ENCODE results near the gene HAND2. TPM values are rescaled to one million over a fixed set of nuclear protein-coding genes. Genes with fewer than 3 reads are reported as not detected.

Gene HAND2
- total RNA-seq, 1 donor from 2014 or later: not detected

DNA sequence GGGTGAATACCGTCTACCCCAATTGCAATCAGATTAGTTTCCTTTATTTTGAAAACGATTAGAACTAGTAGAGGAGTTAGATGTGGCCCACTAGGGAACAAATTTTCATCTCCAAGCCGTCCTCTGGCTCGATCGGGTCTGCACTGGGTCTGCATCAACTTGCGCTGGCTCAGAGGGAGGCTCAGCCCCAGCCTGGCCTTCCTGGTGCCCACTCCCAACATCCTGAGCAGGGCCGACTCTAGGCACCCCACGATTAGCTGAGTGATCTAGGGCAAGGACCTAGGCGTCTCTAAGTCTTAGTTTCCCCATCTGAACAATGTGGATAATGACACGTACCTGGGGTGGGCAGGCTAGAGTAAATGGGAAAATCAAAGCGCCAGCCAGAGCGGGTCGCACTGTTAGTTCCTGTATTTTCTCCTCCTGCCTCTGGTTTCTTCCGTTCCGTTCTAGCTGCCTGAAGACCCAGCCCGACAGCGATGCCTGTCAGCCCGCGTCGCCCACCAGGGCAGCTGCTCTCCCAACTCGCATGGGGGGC is 7.7 kb upstream of the HAND2 start:
- H3K4me3 ChIP-seq (ENCODE audit: low read depth, low read length): no peak overlapping the region
- TF ChIP-seq, protein P1, sequence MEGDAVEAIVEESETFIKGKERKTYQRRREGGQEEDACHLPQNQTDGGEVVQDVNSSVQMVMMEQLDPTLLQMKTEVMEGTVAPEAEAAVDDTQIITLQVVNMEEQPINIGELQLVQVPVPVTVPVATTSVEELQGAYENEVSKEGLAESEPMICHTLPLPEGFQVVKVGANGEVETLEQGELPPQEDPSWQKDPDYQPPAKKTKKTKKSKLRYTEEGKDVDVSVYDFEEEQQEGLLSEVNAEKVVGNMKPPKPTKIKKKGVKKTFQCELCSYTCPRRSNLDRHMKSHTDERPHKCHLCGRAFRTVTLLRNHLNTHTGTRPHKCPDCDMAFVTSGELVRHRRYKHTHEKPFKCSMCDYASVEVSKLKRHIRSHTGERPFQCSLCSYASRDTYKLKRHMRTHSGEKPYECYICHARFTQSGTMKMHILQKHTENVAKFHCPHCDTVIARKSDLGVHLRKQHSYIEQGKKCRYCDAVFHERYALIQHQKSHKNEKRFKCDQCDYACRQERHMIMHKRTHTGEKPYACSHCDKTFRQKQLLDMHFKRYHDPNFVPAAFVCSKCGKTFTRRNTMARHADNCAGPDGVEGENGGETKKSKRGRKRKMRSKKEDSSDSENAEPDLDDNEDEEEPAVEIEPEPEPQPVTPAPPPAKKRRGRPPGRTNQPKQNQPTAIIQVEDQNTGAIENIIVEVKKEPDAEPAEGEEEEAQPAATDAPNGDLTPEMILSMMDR (conservative IDR thresholded peaks at IDR 0.05; ENCODE audit: low read depth, low read length): no peak
- DNase-seq (ENCODE audit: low read depth): no peak

DNA sequence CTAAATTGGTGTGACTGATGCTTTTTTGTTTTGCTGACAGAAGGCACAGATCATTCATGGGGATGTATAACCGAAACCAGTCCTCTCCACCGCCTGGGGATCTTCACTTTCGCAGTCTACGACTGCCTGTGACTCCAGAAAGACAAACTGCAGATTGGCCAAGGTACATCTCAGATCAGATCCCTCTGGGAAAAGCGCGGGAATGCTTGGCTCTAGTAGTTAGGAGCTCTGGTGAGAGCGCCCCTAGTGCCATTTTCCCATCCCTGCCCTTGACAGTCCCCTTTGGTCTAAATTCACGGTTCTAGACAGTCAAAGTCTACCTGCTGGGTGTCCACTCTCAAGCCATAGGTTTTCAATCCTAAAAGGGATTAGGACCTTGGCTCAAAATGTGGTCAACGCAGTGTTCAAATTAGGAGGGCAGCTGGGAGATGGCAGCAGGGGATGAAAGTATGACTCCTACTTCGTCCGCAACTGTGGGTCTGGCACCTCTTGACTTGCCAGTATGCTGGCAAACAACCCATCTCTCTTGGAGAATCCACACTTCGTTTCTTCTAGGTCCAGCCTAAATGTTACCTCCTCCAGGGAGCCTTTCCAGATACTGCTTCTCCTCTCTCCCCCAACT is 6.9 kb upstream of the HAND2 start:
- TF ChIP-seq, protein P1 (conservative IDR thresholded peaks at IDR 0.05; ENCODE audit: low read depth, low read length): peak; percentile 31
- no peak for DNase-seq (ENCODE audit: low read depth)
- no peak overlapping the region for H3K4me3 ChIP-seq (ENCODE audit: low read depth, low read length)

DNA sequence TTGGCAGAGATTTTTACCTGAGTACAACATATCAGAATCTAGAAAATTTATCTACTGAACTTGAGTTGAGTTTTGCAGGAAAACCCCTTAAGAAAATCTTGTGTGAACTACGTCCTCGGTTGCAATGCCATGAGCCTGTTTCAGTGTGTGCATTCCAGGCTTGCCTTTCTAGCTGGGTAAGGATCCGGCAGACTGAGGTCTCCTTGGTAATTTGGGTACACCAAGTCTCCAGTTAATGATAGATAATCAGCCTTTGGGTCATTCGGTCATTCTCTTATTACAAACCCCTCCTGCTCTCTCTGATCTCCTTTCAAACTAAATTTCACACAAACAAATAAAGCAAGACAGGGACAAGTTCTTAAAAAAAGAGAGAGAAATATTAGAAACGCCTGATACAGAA is 5.9 kb upstream of the HAND2 start:
- TF ChIP-seq, protein P1 (conservative IDR thresholded peaks at IDR 0.05; ENCODE audit: low read depth, low read length): no peak
- no peak for DNase-seq (ENCODE audit: low read depth)
- no peak overlapping the region for H3K4me3 ChIP-seq (ENCODE audit: low read depth, low read length)

DNA sequence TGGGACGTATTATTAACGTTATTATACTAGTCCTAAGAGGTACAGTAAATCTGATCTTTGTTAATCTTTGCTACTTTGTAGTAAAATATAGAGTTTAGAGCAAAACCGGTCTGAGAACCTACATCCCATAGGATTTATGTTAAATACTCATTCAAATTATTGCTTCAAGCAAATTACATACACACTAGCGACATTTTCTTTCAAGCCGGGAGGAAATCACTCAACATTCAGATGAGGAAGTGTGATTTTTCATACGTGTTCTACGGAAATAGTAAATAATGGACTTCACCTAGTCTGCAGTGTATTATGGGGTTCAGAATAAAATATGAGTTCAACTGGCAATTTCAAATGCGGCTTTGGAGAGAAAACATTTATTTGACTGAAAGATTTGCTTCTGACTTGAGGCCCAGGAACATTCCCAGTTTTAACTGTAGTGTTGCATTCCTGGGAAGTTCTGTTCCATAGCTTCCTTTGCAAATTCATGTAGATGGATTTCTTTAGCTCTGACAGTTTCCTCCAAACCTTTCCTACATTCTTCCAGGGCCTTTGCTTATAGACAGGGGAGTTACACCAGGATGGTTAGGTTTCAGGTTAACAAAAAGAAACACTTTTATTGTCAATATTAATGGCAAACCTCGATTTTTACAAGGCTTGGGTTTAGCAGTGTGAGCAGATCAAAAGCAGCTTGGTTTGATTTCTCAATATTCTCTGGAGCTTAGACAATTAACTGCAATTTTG is 5.3 kb upstream of the HAND2 start:
- no peak for DNase-seq (ENCODE audit: low read depth)
- TF ChIP-seq, protein P1 (conservative IDR thresholded peaks at IDR 0.05; ENCODE audit: low read depth, low read length): no peak
- H3K4me3 ChIP-seq (ENCODE audit: low read depth, low read length): no peak overlapping the region

DNA sequence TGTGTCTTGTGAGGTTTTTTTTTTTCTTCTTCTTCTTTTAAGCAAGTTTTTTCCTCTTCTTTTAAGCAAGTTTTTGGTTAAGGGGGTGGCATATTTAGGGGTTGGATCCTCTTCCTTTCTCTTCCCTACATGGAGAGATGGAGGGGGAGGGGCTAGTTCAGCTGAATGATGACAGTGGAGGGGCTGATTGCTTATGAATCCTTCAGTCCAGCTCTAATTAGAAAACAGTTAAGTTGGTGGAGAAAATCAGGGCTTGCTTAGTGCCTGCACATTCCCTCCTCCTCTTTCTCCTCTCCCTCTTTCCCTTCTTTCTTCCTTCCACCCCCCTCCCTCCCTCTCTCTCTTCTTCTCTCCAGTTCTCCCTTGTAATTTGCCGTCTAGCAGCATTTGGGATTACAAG is 4.4 kb upstream of the HAND2 start:
- TF ChIP-seq, protein P1 (conservative IDR thresholded peaks at IDR 0.05; ENCODE audit: low read depth, low read length): no peak
- H3K4me3 ChIP-seq (ENCODE audit: low read depth, low read length): no peak overlapping the region
- no peak for DNase-seq (ENCODE audit: low read depth)

DNA sequence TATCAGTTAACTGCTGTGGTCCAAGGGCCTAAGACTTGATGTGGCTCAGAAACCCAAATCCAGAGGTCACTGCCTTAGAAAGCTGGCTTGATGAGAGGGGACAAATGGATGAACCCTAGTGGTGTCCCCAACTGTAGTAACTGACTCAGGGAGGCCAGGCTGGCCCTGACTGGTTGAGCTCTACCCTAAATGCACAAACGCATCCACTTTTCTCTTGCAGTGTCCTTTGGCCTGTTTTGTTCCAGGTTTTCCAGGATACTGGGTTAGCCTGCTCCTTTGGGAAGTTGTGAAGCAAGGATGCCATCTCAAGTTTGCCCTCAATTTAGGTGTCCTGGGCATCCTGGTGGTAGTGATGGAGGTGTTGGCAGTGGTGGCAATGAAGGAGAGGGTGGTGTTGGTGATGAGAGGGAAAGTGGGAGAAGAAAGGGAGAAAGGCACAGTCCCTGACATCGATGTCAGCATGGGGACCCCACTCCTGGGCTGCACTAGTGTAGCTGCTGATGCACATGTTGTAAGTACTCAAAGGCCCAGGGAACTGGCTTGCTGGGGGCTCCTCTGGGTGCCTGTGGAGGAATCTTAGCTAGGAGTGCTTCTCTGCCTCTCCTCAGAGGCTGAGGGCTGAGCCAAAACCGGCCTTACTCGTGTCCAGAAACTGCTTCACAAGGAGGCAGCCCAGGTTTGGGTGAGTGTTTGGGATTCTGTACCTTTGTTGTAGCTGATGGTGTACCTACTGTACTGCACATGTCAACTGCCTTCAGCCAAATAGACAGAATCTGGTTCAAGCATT is 2.9 kb upstream of the HAND2 start:
- no peak overlapping the region for H3K4me3 ChIP-seq (ENCODE audit: low read depth, low read length)
- TF ChIP-seq, protein P1 (conservative IDR thresholded peaks at IDR 0.05; ENCODE audit: low read depth, low read length): no peak
- DNase-seq (ENCODE audit: low read depth): no peak

Data from epithelial cell of proximal tubule (primary cell).